ENCODE results near the gene PRDM16.

- TF ChIP-seq CTCF (IDR thresholded peaks at IDR 0.05) (no peak), POLR2A (IDR thresholded peaks at IDR 0.05) (no peak)
These were observed 346.5 kb downstream of the PRDM16 start for GRCh38 chr1:3415260-3416090.
